AG10803 (cell line): Measurements from ENCODE around the gene PPDPF.

ENCODE experiments used
- DNase-seq: peaks from one replicate; pipeline ENCODE4 v3.0.0; 2010; ENCODE audit warnings: low read depth
- H3K4me3 ChIP-seq: 2 replicates; pipeline ENCODE4 v1.5.1; 2011; ENCODE audit warnings: mild to moderate bottlenecking, low read length, control low read depth
- CTCF ChIP-seq: conservative IDR thresholded peaks from 2 replicates; pipeline ENCODE4 v1.5.1; 2011; ENCODE audit warnings: mild to moderate bottlenecking, low read length, control low read depth, inconsistent platforms

PPDPF gene

GRCh38 chr20:63530788-63531160 lies 10.2 kb downstream of the PPDPF start:
- TF ChIP-seq CTCF = no peak
- DNase-seq = no peak
- no peak overlapping the region for H3K4me3 ChIP-seq

- H3K4me3 ChIP-seq = no peak overlapping the region
- TF ChIP-seq CTCF = no peak
- no peak for DNase-seq
Measured at GRCh38 chr20:63531686-63532448, 11.3 kb downstream of the PPDPF start.

DNA sequence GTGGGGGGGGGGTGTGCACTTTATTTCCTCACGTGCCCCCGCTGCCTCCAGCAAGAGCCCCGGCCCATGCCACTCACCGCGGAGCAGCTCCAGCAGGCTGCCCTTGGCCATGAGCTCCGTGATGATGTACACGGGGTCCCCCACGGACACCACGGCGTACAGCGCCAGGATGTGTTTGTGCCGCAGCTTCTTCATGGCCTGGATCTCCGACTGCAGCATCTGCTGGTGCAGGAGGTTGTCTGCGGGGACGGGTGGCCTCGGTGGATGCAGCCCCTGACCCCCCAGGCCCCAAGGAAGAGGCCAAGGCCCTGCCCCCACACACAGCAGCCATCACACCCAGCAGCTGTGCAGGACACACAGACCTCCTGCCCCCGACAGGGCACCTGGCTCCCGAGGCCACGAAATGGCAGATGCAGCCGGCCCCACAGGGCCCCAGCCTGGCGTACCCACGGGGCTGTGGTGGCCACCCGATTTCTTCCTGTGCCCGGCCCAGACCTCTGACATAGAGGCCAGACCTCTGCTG lies 11.9 kb downstream of the PPDPF start:
- no peak for DNase-seq
- TF ChIP-seq CTCF = no peak
- no peak overlapping the region for H3K4me3 ChIP-seq

DNA sequence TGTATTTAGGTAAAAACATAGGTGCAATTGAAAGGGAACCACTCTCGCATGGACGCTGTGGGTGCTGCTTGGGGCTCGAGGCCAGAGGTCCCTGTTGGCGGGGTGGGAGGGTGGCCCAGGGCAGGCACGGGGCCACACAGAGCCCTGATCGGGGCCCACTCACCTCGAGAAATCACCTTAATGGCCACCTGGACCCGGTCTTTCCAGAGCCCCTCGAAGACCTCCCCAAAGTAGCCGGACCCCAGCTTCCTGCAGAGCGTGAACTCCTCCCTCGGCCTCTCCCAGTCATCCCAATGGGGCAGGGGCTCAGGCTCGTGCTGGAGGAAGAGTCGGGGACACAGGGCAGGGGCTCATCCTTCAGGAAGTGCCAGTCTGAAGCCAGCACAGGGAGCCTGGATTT lies 12.8 kb downstream of the PPDPF start:
- no peak for TF ChIP-seq CTCF
- no peak for DNase-seq
- no peak overlapping the region for H3K4me3 ChIP-seq

- no peak overlapping the region for H3K4me3 ChIP-seq
- no peak for DNase-seq
- no peak for TF ChIP-seq CTCF
Measured at GRCh38 chr20:63533871-63534393, 13.4 kb downstream of the PPDPF start.

DNA sequence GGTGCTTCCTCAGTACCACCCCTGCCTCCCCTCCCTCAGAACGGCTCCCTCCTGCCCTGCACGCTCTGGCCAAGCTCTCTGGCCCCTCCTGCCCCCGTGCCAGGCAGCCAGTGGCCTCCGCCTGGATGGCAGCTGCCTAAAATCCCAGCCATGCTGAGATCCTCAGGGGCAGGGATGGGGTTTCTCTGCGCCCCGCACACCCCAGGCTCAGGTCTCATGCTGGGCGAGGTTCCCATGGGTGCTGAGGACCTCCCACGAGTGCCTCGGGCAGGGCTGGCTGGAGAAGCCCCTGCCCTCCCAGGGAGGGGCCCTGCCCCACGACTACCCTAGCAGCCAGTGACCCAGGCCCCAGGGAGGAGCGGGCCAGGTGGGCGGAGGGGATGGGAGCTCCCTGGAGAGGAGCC lies 13.9 kb downstream of the PPDPF start:
- TF ChIP-seq CTCF = no peak
- no peak for DNase-seq
- no peak overlapping the region for H3K4me3 ChIP-seq
